Retina (tissue), 1 donor: ENCODE measurements around the gene KCTD5.
A peak's percentile ranks its signal among the peaks of the same experiment; 100 is the strongest.

Source experiments
- DNase-seq: peaks from one replicate; pipeline ENCODE4 v3.0.0-alpha.2; 2016

Gene KCTD5

DNA sequence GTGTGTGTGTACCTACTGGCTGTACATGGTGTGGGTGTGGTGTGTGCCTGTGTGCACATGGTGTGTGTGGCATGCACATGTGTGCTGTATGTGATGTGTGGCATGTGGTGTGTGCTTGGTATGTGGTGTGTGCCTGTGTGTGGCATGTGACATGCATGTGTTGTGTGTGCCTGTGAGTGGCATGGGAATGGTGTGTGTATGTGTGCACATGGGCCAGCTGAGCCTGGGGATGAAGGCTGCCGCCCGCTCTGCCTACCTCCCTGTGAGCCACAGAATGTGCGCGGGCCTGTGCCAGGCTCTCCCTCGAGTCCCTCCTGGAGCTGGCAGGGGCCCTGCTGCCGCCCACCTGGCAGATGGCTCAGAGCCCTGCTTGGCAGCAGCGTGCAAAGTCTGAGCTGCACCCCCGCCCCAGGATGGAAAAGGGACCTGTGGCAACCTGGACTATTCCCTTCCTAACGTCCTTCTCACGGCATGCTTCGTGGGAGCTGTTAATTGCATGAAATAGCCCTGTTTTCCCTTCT lies 28.4 kb downstream of the KCTD5 start:
- no peak for DNase-seq

DNA sequence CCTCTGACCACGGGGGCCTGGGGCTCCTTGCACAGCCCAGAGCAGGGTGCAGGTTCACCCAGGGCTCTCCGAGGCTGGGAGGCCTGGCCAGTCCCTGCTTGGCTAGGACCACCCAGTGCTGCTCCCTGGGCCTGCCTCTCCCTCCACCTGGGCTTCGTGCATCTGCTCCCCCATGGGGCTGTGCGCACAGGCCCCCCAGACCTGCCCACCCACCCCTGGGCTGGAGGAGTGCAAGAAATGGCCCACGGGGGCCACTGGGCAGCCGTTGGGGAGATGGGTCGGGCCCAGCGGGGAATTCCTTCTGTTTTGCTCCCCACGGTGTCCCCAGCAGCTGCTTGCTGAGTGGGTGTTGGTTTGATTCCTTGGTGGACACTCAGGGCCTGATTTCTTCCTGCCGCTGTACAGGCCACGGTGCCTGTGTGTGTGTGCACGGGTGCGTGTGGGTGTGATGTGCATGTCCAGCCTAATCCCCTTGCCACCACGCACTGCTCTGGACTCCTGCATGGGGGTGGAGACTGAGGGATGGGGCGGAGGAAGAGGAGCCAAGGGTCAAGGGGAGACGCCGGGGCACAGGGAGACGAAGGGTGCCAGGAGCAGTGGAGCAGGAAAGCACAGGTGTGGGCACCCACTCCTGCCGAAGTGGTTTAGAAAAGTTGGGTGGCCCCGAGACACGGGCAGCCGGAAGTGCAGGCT lies 29.2 kb downstream of the KCTD5 start:
- no peak for DNase-seq

DNA sequence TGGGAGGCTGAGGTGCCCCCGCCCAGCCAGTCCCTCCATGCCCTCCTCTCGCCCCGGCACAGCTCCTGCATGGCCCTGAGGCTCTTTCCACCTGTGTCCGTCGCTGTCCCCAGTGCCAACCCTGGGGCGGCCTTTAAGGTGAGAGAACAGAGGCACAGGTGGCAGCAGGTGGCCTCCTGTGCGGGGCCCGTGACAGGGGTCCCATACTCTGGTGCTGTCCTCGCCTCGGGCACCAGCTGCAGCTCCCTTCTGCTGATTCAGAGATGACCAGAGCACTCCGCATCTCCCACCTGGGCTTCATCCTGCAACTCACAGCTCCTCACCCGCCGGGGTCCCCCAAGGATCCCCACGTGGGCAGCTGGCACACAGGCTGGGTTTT lies 29.7 kb downstream of the KCTD5 start:
- no peak for DNase-seq

DNA sequence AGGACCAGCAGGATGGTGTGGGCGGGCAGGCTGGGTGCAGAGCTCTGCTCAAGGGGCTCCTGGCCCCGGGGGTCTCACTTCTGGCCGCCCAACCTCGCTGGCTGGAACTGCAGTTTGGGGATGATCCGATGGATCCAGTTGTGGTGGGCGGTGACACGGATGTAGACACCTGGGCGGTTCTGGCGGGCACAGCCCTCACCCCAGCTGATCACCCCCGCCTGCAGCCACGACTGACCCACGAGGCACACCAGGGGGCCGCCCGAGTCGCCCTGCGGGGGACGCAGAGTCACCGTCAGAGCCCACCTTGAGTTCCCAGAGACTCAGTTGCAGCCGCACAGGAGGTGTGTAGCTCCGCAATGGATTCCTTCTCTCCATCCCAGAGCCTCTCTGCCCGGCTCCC lies 30.2 kb downstream of the KCTD5 start:
- DNase-seq, result no peak

DNA sequence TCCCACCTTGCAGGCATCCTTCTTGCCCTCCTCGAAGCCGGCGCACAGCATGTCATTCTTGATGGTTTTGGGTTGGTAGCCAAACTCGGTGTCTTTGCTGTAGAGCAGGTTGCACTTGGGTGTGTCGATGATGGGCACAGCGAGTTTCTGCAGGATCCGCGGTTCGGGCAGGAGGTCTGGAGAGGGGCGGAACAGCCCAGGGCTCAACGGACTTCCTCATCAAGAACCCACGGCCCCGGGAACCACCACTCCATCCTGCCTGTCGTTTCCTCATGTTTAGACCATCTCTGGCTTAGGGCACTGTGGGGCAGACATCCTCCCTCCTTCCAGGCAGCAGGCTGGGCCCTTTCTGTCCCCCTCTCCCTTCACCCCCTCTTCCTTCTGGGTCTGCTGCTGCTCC lies 31.2 kb downstream of the KCTD5 start:
- DNase-seq, result no peak

DNA sequence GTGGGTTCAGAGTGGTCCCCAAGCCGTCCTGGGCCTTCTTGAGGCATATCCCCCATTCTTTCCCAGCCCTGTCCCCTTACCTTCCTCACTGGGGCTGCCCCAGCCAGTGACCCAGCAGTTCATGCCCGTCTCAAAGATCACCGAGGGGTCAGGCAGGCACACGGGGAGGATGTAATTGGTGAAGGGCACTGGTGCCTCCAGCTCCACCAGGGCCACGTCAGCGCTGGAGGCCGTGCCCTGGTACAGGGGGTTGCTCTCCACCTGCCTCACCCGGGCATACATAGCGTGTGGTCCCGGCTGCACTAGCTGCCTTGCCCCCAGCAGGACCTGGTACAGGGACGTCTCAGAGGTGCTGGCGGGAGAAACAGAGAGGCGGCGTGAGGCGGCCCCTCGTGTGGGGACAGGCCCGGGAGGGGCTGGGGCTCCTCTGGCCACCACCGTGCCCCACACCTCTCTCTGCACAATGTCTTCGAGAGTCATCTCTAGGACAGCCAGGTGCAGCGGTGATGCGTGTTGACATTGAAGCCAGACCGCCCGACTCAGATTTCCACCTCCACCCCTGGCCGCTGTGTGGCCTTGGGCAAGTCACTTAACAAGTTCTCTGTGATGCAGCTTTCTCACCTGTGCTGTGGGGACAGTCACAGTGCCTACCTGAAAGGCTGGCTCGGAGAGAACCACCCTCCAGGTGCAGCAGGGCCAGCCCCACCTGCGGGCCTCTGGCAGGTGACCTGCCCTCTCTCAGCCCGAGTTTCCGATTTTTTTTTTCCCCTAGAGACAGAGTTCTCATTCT lies 31.9 kb downstream of the KCTD5 start:
- no peak for DNase-seq

DNA sequence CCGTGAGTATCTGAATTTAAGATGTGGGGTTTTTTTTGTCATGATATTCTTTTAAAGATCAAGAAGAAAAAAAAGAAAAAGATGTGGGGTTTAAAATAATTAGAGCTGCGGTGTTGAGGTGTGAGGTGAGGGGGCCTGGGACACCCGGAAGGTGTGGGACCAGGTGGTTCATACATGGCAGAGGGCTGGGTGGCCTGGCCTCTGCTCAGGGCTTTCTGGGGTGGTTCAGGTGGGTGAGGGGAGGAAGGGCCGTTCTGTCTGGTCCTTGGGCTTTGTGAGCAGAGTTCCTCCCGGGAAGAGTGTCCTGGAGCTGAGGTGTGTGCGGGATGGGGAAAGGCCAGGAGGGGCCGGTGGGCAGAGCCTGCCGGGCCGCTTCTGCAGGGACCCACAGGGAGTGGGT lies 32.7 kb downstream of the KCTD5 start:
- DNase-seq, result no peak

DNA sequence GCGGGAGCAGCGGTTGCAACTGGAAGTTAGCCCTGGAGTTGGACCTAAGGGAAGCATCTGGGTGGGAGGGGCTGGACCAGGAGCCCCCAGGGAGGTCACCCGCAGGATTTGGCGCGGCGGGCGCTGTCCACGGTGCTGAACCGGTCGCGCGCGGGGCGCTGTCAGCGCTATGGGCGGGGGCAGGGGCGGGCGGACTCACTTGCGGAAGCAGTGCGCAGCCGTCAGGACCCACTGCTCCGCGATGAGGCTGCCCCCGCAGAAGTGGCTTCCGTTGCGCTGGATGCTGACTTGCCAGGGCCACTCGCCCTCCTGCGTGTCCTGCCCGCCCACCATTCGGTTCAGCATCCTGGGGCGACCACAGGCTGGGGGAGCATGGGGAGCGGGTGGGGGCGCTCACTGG lies 33.2 kb downstream of the KCTD5 start:
- peak; percentile 42 for DNase-seq

DNA sequence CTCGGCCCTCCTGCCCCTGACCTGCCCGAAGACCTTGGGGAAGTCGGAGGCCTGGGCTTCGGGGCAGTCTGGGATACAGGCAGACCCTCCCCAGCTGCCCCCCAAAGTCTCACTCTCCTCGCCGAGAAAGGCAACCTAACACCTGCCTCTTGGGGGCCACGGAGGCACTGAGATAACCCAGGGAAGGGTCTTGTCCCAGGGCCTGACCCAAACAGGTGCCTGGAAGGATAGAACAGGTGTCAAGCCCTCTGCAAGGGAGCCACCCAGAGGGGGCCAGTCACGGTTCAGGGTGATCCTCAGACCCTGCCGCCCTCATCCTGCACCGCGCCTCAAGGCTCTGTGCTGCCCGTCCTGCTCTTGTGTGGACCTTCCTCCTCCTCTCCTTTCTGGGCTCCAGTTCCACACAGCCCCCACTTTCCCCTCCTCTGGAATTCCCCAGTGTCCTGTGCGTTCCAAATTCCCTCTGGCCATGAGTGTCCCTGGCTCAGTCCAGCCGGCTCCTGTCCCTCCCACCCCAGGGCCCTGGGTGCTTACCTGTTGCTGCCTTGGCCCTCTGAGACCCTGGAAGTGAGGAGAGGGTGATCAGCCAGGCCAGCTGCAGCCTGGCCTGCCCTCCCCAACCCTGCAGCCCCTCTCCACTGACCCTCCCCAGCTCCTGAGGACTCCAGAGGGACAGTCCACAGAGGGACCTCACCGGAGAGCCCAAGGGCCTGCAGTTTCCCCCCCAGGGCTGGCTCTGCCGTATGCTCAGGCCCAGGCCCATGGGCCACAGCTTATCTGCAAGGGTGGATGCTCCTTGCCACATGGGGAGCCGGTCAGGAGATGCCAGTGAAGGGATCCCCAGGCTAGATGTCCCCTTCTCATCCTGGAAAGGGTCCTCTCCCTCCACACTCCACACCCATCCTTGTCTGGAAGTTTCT lies 33.9 kb downstream of the KCTD5 start:
- DNase-seq, result no peak

DNA sequence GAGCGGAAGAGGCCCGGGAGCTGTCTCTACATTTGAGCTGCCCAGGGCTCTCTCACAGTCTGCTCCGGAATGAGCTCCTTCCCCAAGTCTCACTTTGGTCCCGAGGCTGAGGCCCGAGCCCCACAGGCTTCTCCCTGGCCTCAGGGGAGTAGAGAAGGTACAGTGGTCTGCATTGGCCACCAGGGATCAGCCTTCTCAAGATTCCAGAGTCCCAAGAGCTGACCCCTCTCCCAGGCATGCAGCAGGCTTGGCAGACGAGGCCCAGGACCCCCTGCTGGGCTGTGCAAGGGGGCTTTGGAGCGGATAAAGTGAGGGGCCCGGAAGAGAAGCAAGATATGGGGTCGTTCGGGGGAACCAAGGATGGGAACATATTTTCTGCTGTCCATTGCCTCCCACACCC lies 34.6 kb downstream of the KCTD5 start:
- DNase-seq, result no peak

DNA sequence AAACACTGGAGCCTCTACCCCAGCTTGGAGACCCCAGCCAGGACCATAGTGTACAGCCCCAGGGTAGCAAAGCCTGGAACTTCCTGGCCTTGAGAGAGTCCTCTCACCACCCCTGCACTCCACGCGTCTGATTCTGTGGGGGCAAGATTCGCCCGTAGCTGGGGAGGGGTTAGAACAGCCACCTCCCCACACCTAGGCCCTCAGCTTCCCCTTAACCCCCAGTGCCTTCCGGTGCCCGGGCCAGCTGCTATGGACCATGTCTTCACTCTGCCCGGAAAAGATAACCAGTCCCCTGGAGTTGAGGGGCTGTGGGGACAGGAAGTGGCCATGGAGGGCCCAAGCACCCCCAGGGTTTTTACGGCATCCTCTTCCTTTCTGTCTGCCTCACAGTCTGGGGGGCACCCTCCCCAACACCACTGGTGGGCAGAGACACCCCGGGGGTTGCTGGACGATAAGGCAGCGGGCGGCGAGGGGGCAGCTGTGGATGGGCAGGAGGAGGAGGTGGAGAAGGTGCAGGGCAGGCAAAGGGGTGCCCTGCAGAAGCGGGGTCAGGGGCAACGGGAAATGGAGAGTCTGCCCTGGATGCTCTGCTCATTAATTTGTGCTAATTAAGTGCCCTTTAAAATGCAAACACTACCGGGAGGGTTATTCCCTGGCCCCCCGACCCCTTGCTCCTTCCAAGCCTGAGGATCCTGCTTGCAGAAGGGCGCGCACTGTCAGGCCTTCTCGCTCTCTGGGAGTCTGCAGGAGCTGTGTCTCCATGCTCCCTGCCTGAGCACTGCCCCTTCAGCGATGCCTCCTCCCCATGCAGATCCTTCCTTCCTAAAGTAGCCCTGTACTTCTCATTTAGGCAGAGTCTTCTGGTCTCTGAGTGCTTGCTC lies 35.3 kb downstream of the KCTD5 start:
- DNase-seq, result no peak

DNA sequence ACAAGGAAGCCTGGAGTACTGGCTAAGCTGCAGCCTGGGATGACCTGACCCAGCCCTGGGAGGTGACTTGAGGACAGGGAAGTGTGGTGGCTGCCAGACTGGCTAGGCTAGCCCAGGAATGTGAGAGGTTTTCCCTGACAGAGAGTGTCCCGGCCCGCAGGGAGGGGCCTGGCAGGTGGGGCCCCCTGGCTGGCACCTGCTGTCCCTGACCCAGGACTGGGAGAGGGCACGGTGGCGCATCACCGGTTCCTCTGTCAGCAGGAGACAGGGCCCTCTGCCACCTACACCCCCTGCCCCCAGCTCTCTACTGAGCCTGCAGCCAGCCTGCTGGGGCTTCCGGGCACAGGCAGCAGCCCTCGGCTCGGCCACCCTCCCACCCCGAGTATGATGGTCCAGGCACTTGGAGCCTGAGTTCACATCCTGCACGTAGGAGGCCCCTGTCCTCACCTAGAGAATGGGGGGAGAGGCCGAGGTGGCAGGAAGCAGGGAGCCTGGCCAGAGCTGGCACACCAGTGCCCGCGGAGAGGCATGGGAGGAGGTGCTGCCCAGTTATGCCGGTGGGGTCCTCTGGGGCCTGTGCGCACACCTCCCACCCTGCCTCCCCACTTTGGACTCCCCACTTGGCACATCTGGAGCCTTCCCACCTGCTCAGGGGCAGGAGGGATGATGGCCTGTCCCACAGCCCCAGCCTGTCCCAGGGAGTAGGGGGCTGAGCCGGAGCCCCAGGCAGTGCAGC lies 37.2 kb downstream of the KCTD5 start:
- DNase-seq, result no peak

DNA sequence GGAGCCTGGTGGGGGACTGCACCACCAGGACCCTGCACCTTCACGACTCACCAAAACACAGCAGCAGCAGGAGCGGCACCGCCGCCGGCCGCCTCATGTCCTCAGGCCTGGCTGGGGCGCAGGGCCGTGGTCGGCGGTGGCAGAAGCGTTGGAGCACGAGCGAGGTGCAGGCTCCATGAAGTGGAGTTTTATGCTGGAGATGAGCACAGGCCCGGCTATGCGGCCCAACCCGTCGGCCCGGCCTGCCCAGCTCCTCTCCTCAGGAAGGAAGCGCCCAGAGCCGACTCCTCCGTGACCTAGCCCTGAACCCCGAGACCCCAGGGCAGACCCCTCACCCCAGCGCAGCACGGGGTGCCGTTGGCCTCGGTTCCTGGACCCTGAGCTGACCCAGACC lies 37.7 kb downstream of the KCTD5 start, which contains the start of gene PRSS27:
TSS of gene PRSS27 (minus strand) at position 161 of the 394 bp plus-strand sequence. CDS start at position 97, 64 bp downstream.
- DNase-seq, result no peak

DNA sequence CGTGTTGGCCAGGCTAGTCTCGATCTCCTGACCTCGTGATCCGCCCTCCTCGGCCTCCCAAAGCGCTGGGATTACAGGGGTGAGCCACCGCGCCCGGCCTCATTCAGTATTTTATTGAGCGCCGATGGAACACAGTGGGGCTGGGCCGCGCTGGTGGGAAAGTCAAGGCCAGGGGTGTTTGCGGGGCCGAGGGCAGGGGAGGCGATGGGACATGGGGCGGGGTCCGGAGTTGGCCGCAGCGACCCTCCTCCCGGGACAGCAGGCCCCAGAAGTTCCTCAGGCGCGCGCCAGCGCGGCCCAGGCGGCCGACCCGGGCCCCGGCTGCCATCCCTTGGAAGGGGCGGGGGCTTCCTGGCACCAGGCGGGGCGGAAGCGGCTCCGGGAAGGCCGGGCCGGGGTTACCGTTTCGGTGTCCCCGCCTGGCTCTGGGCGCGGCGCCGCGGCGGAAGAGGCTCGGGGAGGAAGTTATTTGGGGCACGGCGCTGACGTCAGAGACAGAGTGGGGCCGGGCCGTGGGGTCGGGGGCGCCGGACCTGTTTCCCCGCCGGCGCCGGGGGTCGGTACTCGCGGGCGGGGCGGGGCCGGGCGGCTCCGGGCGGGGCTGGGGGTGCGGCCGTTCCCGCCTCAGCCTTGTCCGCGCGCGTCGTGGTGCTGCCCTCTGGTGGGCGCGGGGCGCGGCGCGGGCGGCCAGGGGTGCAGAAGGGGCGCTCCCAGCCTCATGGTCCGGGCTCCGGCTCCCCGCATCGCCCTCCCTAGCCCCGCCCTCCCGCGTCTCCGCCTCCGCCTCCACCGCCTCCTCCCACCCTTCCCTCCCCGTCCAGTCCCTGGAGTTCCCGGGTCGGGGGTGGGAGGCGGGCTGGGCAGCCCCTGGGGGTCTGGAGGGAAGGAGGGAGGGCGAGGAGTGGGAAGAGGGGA lies 38.7 kb downstream of the KCTD5 start:
- peak; percentile 89 for DNase-seq

DNA sequence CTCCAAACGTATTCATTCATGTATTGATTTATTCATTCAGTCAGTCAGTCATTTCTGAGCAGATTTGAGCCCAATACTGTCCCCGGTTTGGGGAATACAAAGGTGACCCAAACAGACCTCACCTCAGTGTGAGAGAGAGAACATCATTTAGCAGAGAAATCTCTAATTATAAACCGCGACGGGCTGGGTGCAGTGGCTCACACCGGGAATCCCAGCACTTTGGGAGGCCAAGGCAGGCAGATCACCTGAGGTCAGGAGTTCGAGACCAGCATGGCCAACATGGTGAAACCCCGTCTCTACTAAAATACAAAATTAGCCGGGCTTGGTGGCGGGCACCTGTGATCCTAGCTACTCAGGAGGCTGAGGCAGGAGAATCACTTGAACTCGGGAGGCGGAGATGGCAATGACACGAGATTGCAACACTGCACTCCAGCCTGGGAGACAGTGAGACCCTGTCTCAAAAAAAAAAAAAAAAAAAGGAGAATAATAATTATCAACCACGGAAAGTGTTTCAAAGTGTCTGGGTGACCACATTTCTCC lies 39.4 kb downstream of the KCTD5 start:
- DNase-seq, result peak; percentile 40

DNA sequence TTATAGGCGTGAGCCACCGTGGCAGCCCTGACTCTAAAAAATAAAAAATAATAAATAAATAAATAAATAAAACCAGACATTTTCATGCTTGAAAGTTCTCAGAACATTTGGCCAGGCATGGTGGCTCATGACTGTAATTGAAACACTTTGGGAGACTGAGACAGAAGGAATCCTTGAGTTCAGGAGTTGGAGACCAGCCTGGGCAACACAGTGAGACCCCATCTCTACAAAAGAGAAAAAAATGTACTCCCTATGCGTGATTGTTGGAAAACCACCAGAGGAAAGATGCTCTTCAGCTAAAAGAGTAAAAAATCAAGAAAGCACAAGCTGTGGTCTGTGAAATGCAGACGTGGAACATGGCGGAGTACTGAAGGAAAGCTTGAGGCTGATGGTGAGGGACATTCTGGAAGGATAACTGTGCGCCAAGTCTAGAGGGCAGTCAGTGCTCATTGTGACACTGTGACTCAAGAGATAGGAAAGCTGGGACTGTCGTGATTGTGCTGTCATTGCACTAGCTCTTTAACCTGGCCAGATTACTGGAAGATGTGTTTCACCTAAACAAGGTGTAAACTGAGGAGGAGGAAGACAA lies 41.9 kb downstream of the KCTD5 start:
- DNase-seq, result no peak

DNA sequence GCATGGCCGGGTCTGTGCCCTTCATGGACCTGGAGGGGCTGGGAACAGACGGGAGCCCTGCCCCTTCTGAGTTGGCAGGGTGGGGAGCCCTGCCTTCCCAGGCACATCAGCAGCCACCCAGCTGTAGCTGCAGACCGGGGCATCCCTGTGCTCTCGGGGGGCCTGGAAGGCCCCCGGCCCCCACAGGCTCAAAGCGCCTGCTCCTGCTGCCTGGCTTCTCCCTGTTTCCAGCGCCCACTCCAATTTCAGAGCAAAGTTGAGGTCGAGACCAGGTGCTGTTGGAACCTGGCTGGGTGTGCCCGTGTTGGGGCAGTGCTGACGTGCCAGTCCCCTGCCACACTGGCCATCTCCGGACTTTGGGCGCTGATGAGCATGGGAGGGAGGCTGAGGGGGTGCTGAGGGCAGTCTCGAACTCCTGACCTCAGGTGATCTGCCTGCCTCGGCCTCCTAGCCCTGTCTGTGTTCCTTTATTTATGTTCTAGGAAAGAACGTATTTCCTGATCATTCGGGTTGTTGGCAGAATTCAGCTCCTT lies 42.6 kb downstream of the KCTD5 start:
- no peak for DNase-seq

DNA sequence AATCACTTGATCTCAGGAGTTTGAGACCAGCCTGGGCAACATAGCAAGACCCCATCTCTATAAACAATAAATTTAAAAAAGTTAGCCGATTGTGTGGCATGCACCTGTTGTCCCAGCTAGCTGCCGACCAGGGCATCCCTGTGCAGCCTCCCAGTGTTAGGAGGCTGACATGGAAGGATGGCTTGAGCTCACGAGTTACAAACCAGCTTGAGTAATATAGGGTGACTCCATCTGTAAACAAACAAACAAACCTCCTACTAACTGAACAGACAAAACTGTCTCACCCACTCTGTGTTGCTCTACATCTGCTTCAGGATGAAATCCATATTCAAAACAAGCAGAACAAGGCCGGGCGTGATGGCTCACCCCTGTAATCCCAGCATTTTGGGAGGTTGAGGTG lies 44.6 kb downstream of the KCTD5 start:
- DNase-seq, result no peak

DNA sequence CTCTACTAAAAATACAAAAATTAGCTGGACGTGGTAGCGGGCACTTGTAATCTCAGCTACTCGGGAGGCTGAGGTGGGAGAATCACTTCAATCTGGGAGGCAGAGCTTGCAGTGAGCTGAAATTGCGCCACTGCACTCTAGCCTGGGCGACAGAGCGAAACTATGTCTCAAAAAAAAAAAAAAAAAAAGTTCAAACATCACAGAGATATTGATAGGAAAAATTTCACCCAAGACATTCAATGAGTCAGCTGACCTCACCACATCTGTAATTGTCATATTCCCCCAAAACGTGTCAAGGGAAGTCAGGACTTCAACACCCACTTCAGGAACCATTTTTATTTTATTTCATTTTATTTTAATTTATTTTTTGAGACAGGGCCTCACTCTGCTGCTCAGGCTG lies 45.7 kb downstream of the KCTD5 start:
- DNase-seq, result no peak
